ENCODE measurements around the gene MAPK14. TPM values are rescaled to one million over a fixed set of nuclear protein-coding genes. Genes with fewer than 3 reads are reported as not detected.

Gene MAPK14
- total RNA-seq, 4 donors from 2014 or later, result 62.0 to 117 (median 86.2) TPM

GRCh38 chr6:36063318-36064060 lies 35.9 kb downstream of the MAPK14 start:
- TF ChIP-seq POLR2A (IDR thresholded peaks at IDR 0.05), result no peak
- TF ChIP-seq CTCF (IDR thresholded peaks at IDR 0.05), result no peak
- Histone ChIP-seq H3K36me3 (no peaks in the 10 kb centered on the region), H3K27me3 (no peaks in the 10 kb centered on the region), H3K27ac (no peak overlapping the region), H3K4me1 (peaks cover 0 to 7% of the 10 kb centered on the region in 2 donors), H3K9me3 (no peaks in the 10 kb centered on the region), H3K4me3 (no peak overlapping the region)
- intact Hi-C loops (cut with DNase I; ENCODE audit: low total_unique reads), result no loop called here
- no peak for DNase-seq

GRCh38 chr6:36064770-36065396 lies 37.3 kb downstream of the MAPK14 start:
- no peak for DNase-seq
- H3K36me3 ChIP-seq, result no peaks in the 10 kb centered on the region
- H3K27me3 ChIP-seq, result no peaks in the 10 kb centered on the region
- TF ChIP-seq CTCF (IDR thresholded peaks at IDR 0.05) (no peak), POLR2A (IDR thresholded peaks at IDR 0.05) (no peak)
- H3K9me3 ChIP-seq, result no peaks in the 10 kb centered on the region
- H3K4me3 ChIP-seq, result no peak overlapping the region
- peak overlapping the region; percentile 5 to 29 for H3K27ac ChIP-seq
- peaks cover 0 to 7% of the 10 kb centered on the region in 2 donors for H3K4me1 ChIP-seq
- intact Hi-C loops (cut with DNase I; ENCODE audit: low total_unique reads), result no loop called here

GRCh38 chr6:36065916-36066315 lies 38.3 kb downstream of the MAPK14 start:
- peak overlapping the region; percentile 5 to 29 for H3K27ac ChIP-seq
- H3K36me3 ChIP-seq, result no peaks in the 10 kb centered on the region
- intact Hi-C loops (cut with DNase I; ENCODE audit: low total_unique reads), result no loop called here
- no peak overlapping the region for H3K4me3 ChIP-seq
- DNase-seq, result no peak
- TF ChIP-seq POLR2A (IDR thresholded peaks at IDR 0.05), result no peak
- no peak for TF ChIP-seq CTCF (IDR thresholded peaks at IDR 0.05)
- H3K9me3 ChIP-seq, result no peaks in the 10 kb centered on the region
- no peaks in the 10 kb centered on the region for H3K27me3 ChIP-seq
- peaks cover 0 to 7% of the 10 kb centered on the region in 2 donors for H3K4me1 ChIP-seq

- TF ChIP-seq POLR2A (IDR thresholded peaks at IDR 0.05), result no peak
- TF ChIP-seq CTCF (IDR thresholded peaks at IDR 0.05), result no peak
- no peaks in the 10 kb centered on the region for H3K27me3 ChIP-seq
- H3K27ac ChIP-seq, result peak overlapping the region; percentile 35 to 55
- intact Hi-C loops (cut with DNase I; ENCODE audit: low total_unique reads), result no loop called here
- DNase-seq, result no peak
- H3K36me3 ChIP-seq, result no peaks in the 10 kb centered on the region
- no peak overlapping the region for H3K4me3 ChIP-seq
- no peaks in the 10 kb centered on the region for H3K9me3 ChIP-seq
- peaks cover 0 to 7% of the 10 kb centered on the region in 2 donors for H3K4me1 ChIP-seq
These were observed 39.2 kb downstream of the MAPK14 start for GRCh38 chr6:36066817-36067216.

- no peaks in the 10 kb centered on the region for H3K27me3 ChIP-seq
- no peak for TF ChIP-seq POLR2A (IDR thresholded peaks at IDR 0.05)
- no peak for TF ChIP-seq CTCF (IDR thresholded peaks at IDR 0.05)
- intact Hi-C loops (cut with DNase I; ENCODE audit: low total_unique reads), result no loop called here
- H3K36me3 ChIP-seq, result no peaks in the 10 kb centered on the region
- no peak for DNase-seq
- H3K27ac ChIP-seq, result peak overlapping the region; percentile 35 to 55
- no peaks in the 10 kb centered on the region for H3K9me3 ChIP-seq
- peaks cover 0 to 7% of the 10 kb centered on the region in 2 donors for H3K4me1 ChIP-seq
- no peak overlapping the region for H3K4me3 ChIP-seq
These were observed 39.9 kb downstream of the MAPK14 start for GRCh38 chr6:36067374-36068011.
